Measurements from ENCODE around the gene CDH3. TPM values are rescaled to one million over a fixed set of nuclear protein-coding genes. Genes with fewer than 3 reads are reported as not detected.
A peak's percentile ranks its signal among the peaks of the same experiment; 100 is the strongest.

CDH3 gene
- total RNA-seq (2012; rRNA removed), result under 0.01 TPM in 1 of 2 replicates, not detected in the other

- peaks cover 9% of the 10 kb centered on the region for H3K4me1 ChIP-seq (ENCODE audit: control insufficient read depth, insufficient read depth, low read length)
- H3K4me3 ChIP-seq (ENCODE audit: low read length), result no peak within 1 kb of the TSS
- H3K9ac ChIP-seq (ENCODE audit: low read depth, low read length), result no peak within 1 kb of the TSS
- H3K36me3 ChIP-seq (ENCODE audit: insufficient read depth, low read length), result no peaks in the 10 kb centered on the region
- peaks cover 73% of the 10 kb centered on the region for H3K27me3 ChIP-seq (ENCODE audit: control insufficient read depth, insufficient read depth, low read length)
- peak within 1 kb of the TSS; percentile 13 for H3K4me2 ChIP-seq (ENCODE audit: low read length)
- no peaks in the 10 kb centered on the region for H3K9me3 ChIP-seq (replicated peaks; ENCODE audit: low read length)
Observed at GRCh38 chr16:68644715-68645493, at the start of gene CDH3. Gene CDH3 (plus strand): TSS chr16:68645310. CDS start chr16:68645380, 70 bp downstream.

- Histone ChIP-seq H3K9ac (ENCODE audit: low read depth, low read length) (no peak overlapping the region), H3K36me3 (ENCODE audit: insufficient read depth, low read length) (no peaks in the 10 kb centered on the region), H3K9me3 (replicated peaks; ENCODE audit: low read length) (no peaks in the 10 kb centered on the region), H3K4me1 (ENCODE audit: control insufficient read depth, insufficient read depth, low read length) (no peaks in the 10 kb centered on the region), H3K4me3 (ENCODE audit: low read length) (no peak overlapping the region), H3K4me2 (ENCODE audit: low read length) (no peak overlapping the region), H3K27me3 (ENCODE audit: control insufficient read depth, insufficient read depth, low read length) (no peaks in the 10 kb centered on the region)
Observed at GRCh38 chr16:68596266-68596665, 48.8 kb upstream of the CDH3 start.

GRCh38 chr16:68599586-68599985, 45.5 kb upstream of the CDH3 start:
- Histone ChIP-seq H3K4me1 (ENCODE audit: control insufficient read depth, insufficient read depth, low read length) (no peaks in the 10 kb centered on the region), H3K27me3 (ENCODE audit: control insufficient read depth, insufficient read depth, low read length) (no peaks in the 10 kb centered on the region), H3K4me3 (ENCODE audit: low read length) (no peak overlapping the region), H3K9ac (ENCODE audit: low read depth, low read length) (no peak overlapping the region), H3K4me2 (ENCODE audit: low read length) (no peak overlapping the region), H3K9me3 (replicated peaks; ENCODE audit: low read length) (no peaks in the 10 kb centered on the region), H3K36me3 (ENCODE audit: insufficient read depth, low read length) (no peaks in the 10 kb centered on the region)

GRCh38 chr16:68605746-68606145, 39.4 kb upstream of the CDH3 start:
- Histone ChIP-seq H3K9me3 (replicated peaks; ENCODE audit: low read length) (no peaks in the 10 kb centered on the region), H3K4me2 (ENCODE audit: low read length) (no peak overlapping the region), H3K36me3 (ENCODE audit: insufficient read depth, low read length) (no peaks in the 10 kb centered on the region), H3K27me3 (ENCODE audit: control insufficient read depth, insufficient read depth, low read length) (no peaks in the 10 kb centered on the region), H3K9ac (ENCODE audit: low read depth, low read length) (no peak overlapping the region), H3K4me1 (ENCODE audit: control insufficient read depth, insufficient read depth, low read length) (no peaks in the 10 kb centered on the region), H3K4me3 (ENCODE audit: low read length) (no peak overlapping the region)

GRCh38 chr16:68607443-68607842, 37.7 kb upstream of the CDH3 start:
- no peaks in the 10 kb centered on the region for H3K27me3 ChIP-seq (ENCODE audit: control insufficient read depth, insufficient read depth, low read length)
- no peak overlapping the region for H3K9ac ChIP-seq (ENCODE audit: low read depth, low read length)
- H3K4me2 ChIP-seq (ENCODE audit: low read length), result no peak overlapping the region
- no peaks in the 10 kb centered on the region for H3K36me3 ChIP-seq (ENCODE audit: insufficient read depth, low read length)
- no peaks in the 10 kb centered on the region for H3K9me3 ChIP-seq (replicated peaks; ENCODE audit: low read length)
- no peaks in the 10 kb centered on the region for H3K4me1 ChIP-seq (ENCODE audit: control insufficient read depth, insufficient read depth, low read length)
- no peak overlapping the region for H3K4me3 ChIP-seq (ENCODE audit: low read length)

GRCh38 chr16:68608330-68608729, 36.8 kb upstream of the CDH3 start:
- H3K4me2 ChIP-seq (ENCODE audit: low read length), result no peak overlapping the region
- H3K4me3 ChIP-seq (ENCODE audit: low read length), result no peak overlapping the region
- no peaks in the 10 kb centered on the region for H3K4me1 ChIP-seq (ENCODE audit: control insufficient read depth, insufficient read depth, low read length)
- H3K9ac ChIP-seq (ENCODE audit: low read depth, low read length), result no peak overlapping the region
- H3K36me3 ChIP-seq (ENCODE audit: insufficient read depth, low read length), result no peaks in the 10 kb centered on the region
- H3K27me3 ChIP-seq (ENCODE audit: control insufficient read depth, insufficient read depth, low read length), result no peaks in the 10 kb centered on the region
- H3K9me3 ChIP-seq (replicated peaks; ENCODE audit: low read length), result no peaks in the 10 kb centered on the region

GRCh38 chr16:68612996-68613395, 32.1 kb upstream of the CDH3 start:
- Histone ChIP-seq H3K27me3 (ENCODE audit: control insufficient read depth, insufficient read depth, low read length) (peaks cover 4% of the 10 kb centered on the region), H3K4me1 (ENCODE audit: control insufficient read depth, insufficient read depth, low read length) (no peaks in the 10 kb centered on the region), H3K9me3 (replicated peaks; ENCODE audit: low read length) (peaks cover 7% of the 10 kb centered on the region), H3K36me3 (ENCODE audit: insufficient read depth, low read length) (no peaks in the 10 kb centered on the region), H3K9ac (ENCODE audit: low read depth, low read length) (no peak overlapping the region), H3K4me3 (ENCODE audit: low read length) (no peak overlapping the region), H3K4me2 (ENCODE audit: low read length) (no peak overlapping the region)

GRCh38 chr16:68617734-68618133, 27.4 kb upstream of the CDH3 start:
- Histone ChIP-seq H3K9me3 (replicated peaks; ENCODE audit: low read length) (peaks cover 7% of the 10 kb centered on the region), H3K4me2 (ENCODE audit: low read length) (no peak overlapping the region), H3K4me1 (ENCODE audit: control insufficient read depth, insufficient read depth, low read length) (no peaks in the 10 kb centered on the region), H3K9ac (ENCODE audit: low read depth, low read length) (no peak overlapping the region), H3K27me3 (ENCODE audit: control insufficient read depth, insufficient read depth, low read length) (peaks cover 4% of the 10 kb centered on the region), H3K36me3 (ENCODE audit: insufficient read depth, low read length) (no peaks in the 10 kb centered on the region), H3K4me3 (ENCODE audit: low read length) (no peak overlapping the region)

GRCh38 chr16:68626557-68626956, 18.6 kb upstream of the CDH3 start:
- Histone ChIP-seq H3K36me3 (ENCODE audit: insufficient read depth, low read length) (no peaks in the 10 kb centered on the region), H3K9ac (ENCODE audit: low read depth, low read length) (no peak overlapping the region), H3K9me3 (replicated peaks; ENCODE audit: low read length) (no peaks in the 10 kb centered on the region), H3K4me3 (ENCODE audit: low read length) (no peak overlapping the region), H3K27me3 (ENCODE audit: control insufficient read depth, insufficient read depth, low read length) (peaks cover 3% of the 10 kb centered on the region), H3K4me2 (ENCODE audit: low read length) (no peak overlapping the region), H3K4me1 (ENCODE audit: control insufficient read depth, insufficient read depth, low read length) (no peaks in the 10 kb centered on the region)

GRCh38 chr16:68627951-68628425, 17.1 kb upstream of the CDH3 start:
- no peak overlapping the region for H3K4me2 ChIP-seq (ENCODE audit: low read length)
- H3K27me3 ChIP-seq (ENCODE audit: control insufficient read depth, insufficient read depth, low read length), result peaks cover 3% of the 10 kb centered on the region
- H3K36me3 ChIP-seq (ENCODE audit: insufficient read depth, low read length), result no peaks in the 10 kb centered on the region
- no peak overlapping the region for H3K9ac ChIP-seq (ENCODE audit: low read depth, low read length)
- no peaks in the 10 kb centered on the region for H3K9me3 ChIP-seq (replicated peaks; ENCODE audit: low read length)
- no peak overlapping the region for H3K4me3 ChIP-seq (ENCODE audit: low read length)
- H3K4me1 ChIP-seq (ENCODE audit: control insufficient read depth, insufficient read depth, low read length), result no peaks in the 10 kb centered on the region

- Histone ChIP-seq H3K9ac (ENCODE audit: low read depth, low read length) (no peak overlapping the region), H3K27me3 (ENCODE audit: control insufficient read depth, insufficient read depth, low read length) (peaks cover 3% of the 10 kb centered on the region), H3K9me3 (replicated peaks; ENCODE audit: low read length) (no peaks in the 10 kb centered on the region), H3K36me3 (ENCODE audit: insufficient read depth, low read length) (no peaks in the 10 kb centered on the region), H3K4me3 (ENCODE audit: low read length) (no peak overlapping the region), H3K4me2 (ENCODE audit: low read length) (no peak overlapping the region), H3K4me1 (ENCODE audit: control insufficient read depth, insufficient read depth, low read length) (no peaks in the 10 kb centered on the region)
Observed at GRCh38 chr16:68629351-68629910, 15.7 kb upstream of the CDH3 start.
